Fibroblast of pulmonary artery (primary cell): ENCODE results near the gene KIF12.

Source experiments
- DNase-seq: peaks from one replicate; pipeline ENCODE4 v3.0.0-alpha.2; 2010; ENCODE audit warnings: low read depth
- H3K4me3 ChIP-seq: replicated peaks from 2 replicates; pipeline ENCODE4 v1.5.1; 2011; ENCODE audit warnings: low read depth, mild to moderate bottlenecking, control low read depth, low read length, moderate library complexity
- TF ChIP-seq, protein P1 (sequence below): IDR thresholded peaks from 2 replicates; pipeline ENCODE4 v1.5.1; 2011; ENCODE audit warnings: mild to moderate bottlenecking, control low read depth, low read length, inconsistent platforms; ENCODE audit errors: missing control alignments

Gene KIF12

DNA sequence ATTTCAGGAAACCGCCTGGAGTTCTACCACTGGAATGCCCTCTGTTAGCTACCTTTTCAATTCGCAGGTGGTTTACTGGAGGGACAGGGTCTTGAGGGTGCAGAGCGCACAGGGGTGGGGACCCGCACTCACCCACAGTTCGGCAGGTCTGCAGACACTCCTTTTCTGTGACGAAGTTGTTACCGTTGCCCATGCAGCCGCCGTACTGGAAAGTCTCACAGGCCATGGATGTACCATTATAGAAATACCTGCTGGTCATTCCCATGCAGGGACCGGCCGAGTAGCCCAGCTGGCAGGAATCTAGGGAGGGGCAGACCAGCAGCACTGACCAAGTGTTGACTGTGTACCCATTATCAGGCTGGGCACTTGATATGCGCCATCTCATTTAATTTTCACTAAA is 37.8 kb downstream of the KIF12 start:
- no peak for DNase-seq
- TF ChIP-seq, protein P1, sequence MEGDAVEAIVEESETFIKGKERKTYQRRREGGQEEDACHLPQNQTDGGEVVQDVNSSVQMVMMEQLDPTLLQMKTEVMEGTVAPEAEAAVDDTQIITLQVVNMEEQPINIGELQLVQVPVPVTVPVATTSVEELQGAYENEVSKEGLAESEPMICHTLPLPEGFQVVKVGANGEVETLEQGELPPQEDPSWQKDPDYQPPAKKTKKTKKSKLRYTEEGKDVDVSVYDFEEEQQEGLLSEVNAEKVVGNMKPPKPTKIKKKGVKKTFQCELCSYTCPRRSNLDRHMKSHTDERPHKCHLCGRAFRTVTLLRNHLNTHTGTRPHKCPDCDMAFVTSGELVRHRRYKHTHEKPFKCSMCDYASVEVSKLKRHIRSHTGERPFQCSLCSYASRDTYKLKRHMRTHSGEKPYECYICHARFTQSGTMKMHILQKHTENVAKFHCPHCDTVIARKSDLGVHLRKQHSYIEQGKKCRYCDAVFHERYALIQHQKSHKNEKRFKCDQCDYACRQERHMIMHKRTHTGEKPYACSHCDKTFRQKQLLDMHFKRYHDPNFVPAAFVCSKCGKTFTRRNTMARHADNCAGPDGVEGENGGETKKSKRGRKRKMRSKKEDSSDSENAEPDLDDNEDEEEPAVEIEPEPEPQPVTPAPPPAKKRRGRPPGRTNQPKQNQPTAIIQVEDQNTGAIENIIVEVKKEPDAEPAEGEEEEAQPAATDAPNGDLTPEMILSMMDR = no peak

DNA sequence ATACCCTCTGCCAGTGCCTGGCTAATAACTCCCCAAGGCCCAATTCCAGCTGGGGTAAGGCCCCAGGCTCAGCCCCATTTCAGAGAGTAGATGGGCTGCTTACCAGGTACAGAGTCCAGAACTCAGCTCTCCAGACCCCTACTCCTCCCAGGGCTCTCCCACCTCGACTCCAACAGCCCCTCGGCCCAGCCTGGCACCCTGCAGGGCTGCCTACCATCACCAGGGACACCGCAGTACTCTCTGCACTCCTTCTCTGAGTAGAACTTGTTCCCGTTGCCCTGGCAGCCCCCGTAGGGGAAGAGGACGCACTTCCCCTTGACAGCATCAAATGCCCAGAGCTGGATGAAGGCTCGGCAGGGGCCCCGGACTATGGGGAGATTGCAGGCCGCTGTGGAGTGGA is 38.4 kb downstream of the KIF12 start:
- no peak overlapping the region for H3K4me3 ChIP-seq
- TF ChIP-seq, protein P1 = no peak
- DNase-seq = no peak

More for the DNA sequence above, 37.8 kb downstream of the KIF12 start:
- H3K4me3 ChIP-seq = no peak overlapping the region

DNA sequence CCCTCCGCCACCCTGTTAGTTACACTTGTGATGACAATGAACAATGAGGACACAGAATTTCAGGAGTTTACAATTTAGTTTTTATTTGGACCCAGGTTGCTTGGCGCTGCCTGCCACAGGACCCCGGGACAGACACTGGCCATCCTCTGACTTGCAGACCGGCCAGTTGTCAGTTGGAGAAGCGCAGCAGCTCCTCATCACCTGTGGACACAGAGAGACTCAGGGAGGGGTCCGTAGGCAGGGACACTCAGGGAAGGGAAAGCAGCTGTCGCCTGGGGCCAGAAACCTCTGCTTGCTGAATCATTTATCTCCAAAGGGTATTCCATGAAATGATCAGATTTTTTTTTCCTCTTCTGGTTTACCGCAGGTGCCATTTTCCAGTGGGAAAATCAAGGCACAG is 39.0 kb downstream of the KIF12 start:
- no peak for DNase-seq
- TF ChIP-seq, protein P1 = no peak
- no peak overlapping the region for H3K4me3 ChIP-seq

DNA sequence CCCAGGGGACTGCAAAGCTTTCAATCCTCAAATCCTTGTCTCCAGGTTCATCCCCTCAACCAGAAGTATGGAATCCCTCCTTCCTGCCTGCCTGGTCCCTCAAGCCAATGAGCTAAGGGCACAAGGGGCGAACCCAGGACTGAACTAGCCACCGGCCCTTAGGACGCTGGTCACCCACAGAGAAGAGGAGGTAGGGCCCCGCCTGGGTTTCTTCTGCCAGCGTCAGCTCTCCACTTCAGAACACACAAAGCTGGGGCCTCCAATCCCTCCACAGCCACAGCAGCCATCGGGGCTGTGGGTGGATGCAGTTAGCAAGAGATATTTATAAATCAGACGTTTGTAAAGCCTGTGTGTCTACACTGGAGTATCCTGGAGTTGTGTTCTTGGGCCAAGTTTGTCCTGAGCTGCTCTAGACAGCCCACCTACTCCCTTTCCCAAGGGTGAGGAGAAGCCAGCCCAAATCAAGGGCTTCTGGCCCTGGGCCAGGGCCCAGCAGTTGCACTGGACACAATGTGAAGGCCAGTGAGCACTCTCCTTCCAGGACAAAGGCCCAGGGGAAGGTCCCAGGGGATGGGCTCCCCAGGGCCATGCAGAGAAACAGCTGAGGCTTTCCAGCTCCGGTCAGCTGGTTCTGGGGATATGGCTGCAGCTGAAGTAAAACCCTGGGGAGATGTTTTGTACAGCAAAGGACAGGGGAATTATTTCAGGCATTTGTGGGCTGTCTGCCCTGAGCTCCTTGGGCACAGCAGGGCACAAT is 39.9 kb downstream of the KIF12 start:
- no peak overlapping the region for H3K4me3 ChIP-seq
- TF ChIP-seq, protein P1 = no peak
- DNase-seq = peak; percentile 17

DNA sequence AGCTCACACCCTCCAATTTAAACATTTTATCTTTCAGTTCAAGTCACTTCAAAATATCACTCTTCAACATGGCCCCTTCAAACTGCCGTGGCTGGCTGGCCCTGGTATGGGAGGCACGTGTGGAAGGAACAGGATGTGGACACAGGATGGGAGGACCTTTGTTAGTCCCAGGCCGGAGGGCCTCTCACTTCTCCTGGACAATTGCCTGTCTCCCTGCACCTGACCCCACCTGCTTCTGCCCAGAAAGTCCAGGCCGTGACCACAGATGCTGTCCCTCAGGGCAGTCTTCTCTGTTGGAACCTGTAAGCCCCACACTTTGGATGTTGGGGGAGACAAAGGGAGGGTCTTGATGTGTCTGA is 40.4 kb downstream of the KIF12 start:
- H3K4me3 ChIP-seq = no peak overlapping the region
- DNase-seq = no peak
- TF ChIP-seq, protein P1 = no peak

DNA sequence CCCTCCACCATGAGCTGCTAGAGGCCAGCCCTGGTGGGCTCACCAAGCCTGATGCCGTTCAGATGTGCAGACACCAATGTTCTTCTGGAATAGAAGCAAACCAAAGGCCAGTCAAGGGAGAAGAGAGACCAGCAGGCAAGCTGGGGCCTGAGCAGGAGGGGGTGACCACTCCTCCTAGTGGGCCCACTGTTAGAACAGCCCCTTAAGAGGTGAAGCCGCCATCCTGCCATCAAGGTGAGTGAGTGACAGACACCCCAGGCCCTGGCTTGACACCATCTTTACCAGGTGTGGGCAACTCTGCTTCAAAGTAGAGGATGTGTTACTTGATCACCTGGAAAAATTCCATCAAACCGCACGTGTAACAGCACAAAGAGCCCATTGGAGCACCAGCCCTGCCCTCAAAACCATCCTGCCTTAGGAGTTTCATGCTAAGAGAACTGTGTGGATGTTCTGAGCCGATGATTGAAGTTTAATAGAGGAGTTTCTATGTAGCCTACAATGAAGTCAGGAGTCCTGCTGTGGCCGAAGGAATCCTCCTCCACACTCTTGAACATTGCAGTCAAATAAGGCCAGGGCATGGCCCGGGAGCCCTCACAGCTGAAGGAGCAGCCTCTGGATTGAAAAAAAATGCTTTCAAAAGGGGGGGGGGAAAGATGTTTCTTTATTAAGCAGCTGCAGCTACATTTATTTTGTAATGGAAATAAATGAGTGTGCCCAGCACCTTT is 41.8 kb downstream of the KIF12 start:
- no peak for DNase-seq
- TF ChIP-seq, protein P1 = no peak
- H3K4me3 ChIP-seq = no peak overlapping the region
